Astrocyte of the cerebellum (primary cell): Measurements from ENCODE around the gene BAK1.
"Not testable (repeated sequence)": the region's sequence is repeated elsewhere in the genome, so short reads cannot be mapped to it uniquely, and the experiment has no call there.

Experiments
- DNase-seq: peaks from one replicate; pipeline ENCODE4 v3.0.0-alpha.2; 2011; ENCODE audit warnings: low read depth
- H3K4me3 ChIP-seq: 2 replicates; pipeline ENCODE4 v1.5.1; 2011; ENCODE audit warnings: mild to moderate bottlenecking, low read depth, low read length, moderate library complexity
- CTCF ChIP-seq: IDR thresholded peaks from 2 replicates; pipeline ENCODE4 v1.5.1; 2012; ENCODE audit warnings: low read length, low read depth, moderate library complexity, mild to moderate bottlenecking; ENCODE audit errors: missing control alignments
- in situ Hi-C: cut with HindIII; loops from 2 replicates; pipeline ENCODE4 v1.10.0; 2017; ENCODE audit warnings: low sequenced_read_pairs

The BAK1 gene

GRCh38 chr6:33547499-33547898, 32.6 kb downstream of the BAK1 start:
- DNase-seq, result no peak
- in situ Hi-C loops, result no loop called here
- no peak overlapping the region for H3K4me3 ChIP-seq
- TF ChIP-seq CTCF, result no peak

- in situ Hi-C loops, result no loop called here
- TF ChIP-seq CTCF, result no peak
- no peak for DNase-seq
- no peak overlapping the region for H3K4me3 ChIP-seq
These were observed 33.3 kb downstream of the BAK1 start for GRCh38 chr6:33546766-33547165.

DNA sequence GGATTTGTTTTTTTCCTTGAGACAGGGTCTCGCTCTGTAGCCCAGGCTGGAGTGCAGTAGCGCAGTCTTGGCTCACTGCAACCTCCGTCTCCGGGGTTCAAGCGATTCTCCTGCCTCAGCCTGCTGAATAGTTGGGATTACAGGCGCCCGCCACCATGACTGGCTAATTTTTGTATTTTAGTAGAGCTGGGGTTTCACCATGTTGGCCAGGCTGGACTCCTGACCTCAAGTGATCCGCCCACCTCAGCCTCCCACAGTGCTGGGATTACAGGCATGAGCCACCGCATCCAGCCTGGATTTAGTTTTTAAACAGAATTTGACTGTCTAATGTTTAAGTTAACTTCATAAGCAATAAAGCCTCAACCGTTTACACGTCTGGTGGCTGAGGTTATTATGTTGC, 34.8 kb downstream of the BAK1 start:
- H3K4me3 ChIP-seq, DNase-seq, in situ Hi-C loops: not testable (repeated sequence)

DNA sequence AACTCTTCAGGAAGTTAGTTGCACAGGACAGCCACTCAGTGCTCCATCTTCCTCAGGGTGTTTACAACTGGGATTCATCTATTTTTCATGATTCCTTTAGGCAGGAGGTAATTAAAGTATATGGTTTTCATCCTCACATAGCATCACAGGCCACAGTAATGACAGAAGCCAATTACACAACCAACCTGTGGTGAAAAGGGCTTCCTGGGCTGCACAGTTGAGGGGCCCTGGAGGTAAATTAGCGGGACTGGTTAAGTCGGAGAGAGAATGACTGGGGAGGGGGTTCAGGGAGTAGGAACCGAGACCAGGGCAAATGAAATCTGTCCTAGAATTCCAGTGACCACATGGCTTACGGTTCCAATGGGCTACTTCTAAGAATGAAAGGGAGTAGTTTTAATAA, 37.0 kb downstream of the BAK1 start:
- DNase-seq, result no peak
- in situ Hi-C loops, result no loop called here
- no peak overlapping the region for H3K4me3 ChIP-seq
- TF ChIP-seq CTCF, result no peak

DNA sequence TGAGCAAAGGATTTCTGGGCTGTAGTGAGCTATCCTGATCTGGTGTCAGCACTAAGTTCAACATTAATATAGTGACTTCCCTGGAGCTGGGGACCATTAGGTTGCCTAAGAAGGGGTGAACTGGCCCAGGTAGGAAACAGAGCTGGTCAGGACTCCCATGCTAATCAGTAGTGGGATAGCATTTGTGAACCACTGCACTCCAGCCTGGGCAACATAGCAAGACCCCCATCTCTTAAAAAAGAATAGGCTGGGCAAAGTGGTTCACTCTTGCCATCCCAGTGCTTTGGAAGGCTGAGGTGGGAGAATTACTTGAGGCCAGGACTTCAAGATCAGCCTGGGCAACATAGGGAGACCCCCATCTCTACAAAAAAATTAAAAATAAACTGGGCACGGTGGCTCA, 39.3 kb downstream of the BAK1 start:
- no peak overlapping the region for H3K4me3 ChIP-seq
- TF ChIP-seq CTCF, result no peak
- in situ Hi-C loops, result no loop called here
- no peak for DNase-seq

DNA sequence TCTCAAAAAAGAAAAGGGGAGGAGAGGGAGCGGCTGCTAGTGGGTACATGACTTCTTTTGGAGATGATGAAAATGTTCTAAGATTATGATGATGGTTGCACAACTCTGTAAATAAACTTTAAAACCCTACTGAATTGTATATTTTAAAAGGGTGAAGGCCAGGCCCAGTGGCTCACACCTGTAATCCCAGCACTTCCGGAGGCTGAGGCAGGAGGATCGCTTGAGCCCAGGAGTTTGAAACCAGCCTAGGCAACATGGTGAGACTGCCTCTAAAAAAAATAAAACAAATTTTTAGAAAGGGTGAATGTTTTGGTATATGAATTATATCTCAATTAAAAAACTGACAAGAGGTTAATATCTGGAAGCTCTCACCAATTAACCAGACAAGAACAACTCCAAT, 45.4 kb downstream of the BAK1 start:
- no peak for DNase-seq
- TF ChIP-seq CTCF, result no peak
- H3K4me3 ChIP-seq, result no peak overlapping the region
- in situ Hi-C loops, result no loop called here

- H3K4me3 ChIP-seq, in situ Hi-C loops, DNase-seq: not testable (repeated sequence)
These were observed 46.8 kb downstream of the BAK1 start for GRCh38 chr6:33533163-33533869.

- DNase-seq, in situ Hi-C loops, H3K4me3 ChIP-seq: not testable (repeated sequence)
These were observed 47.6 kb downstream of the BAK1 start for GRCh38 chr6:33532431-33532830.

DNA sequence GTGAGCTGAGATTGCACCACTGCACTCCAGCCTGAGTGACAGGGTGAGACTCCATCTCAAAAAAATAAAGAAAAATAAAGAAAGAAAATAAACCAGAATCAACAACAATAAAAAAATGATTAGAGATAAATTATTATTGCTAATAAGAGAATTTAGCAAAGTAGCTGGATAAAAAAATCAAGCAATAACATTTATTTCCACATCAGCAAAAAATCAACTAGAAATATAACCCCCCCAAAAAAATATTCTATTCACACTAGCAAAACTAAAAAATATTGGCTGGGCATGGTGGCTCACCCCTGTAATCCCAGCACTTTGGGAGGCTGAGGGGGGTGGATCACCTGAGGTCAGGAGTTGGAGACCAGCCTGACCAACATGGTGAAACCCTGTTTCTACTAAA, 49.5 kb downstream of the BAK1 start:
- DNase-seq, H3K4me3 ChIP-seq, in situ Hi-C loops: not testable (repeated sequence)
